22Rv1 (cell line): ENCODE measurements around the gene SS18L1.
"Not testable (repeated sequence)": the region's sequence is repeated elsewhere in the genome, so short reads cannot be mapped to it uniquely, and the experiment has no call there.

Experiments
- CTCF ChIP-seq: fragments of 450-650 bp; IDR thresholded peaks from 2 replicates; pipeline ENCODE4 v1.5.1; 2017; ENCODE audit warnings: mild to moderate bottlenecking
- ZFX ChIP-seq: fragments of 450-650 bp; IDR thresholded peaks from 2 replicates; pipeline ENCODE4 v1.6.1; 2017; ENCODE audit warnings: antibody characterized with exemption, borderline replicate concordance

- TF ChIP-seq CTCF, ZFX: not testable (repeated sequence)
These were observed 27.7 kb upstream of the SS18L1 start for GRCh38 chr20:62115800-62116407.
